HG03575 (cell line): Measurements from ENCODE around the gene LGR6.

Experiments
- ATAC-seq: cut with Tn5 transposase; IDR thresholded peaks from one replicate; pipeline ENCODE4 v1.9.1; 2021; ENCODE audit not compliant: unreplicated experiment, insufficient number of reproducible peaks, low FRiP score; ENCODE audit errors: extremely low read depth

Gene LGR6

DNA sequence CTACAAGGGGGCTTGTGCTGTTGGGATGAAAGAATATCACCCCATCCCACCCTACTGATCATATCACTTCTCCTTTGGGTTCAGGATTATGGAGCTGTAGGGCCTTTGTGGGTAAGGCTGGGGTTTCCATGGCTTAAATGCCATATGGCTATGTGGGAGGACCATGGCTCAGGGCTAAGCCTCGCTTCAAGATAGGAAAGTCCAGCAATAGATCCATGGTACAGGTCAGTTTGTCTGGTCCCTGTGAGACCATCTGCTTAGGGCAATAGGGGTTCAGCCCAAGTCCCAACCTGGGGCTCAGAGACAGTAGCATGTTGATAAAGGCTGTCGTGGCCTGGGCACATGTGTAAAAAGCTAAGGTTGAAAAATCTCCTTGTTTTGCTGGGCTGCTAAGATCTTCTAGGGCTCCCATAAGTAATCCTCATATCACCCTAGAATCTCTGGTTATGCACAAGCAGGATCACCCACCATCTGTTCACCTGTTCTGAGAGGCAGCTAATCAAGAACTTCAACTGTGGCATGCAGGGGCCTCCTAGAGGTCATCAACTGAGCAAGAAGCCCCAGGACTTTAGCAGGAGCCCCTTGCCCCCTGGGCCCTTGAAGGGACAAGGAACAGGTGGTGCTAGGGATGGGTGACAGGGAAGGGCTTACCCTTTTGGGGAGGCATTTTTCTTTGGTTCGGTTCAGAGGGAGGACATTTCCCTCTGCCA lies 81.6 kb downstream of the LGR6 start:
- ATAC-seq = no peak

DNA sequence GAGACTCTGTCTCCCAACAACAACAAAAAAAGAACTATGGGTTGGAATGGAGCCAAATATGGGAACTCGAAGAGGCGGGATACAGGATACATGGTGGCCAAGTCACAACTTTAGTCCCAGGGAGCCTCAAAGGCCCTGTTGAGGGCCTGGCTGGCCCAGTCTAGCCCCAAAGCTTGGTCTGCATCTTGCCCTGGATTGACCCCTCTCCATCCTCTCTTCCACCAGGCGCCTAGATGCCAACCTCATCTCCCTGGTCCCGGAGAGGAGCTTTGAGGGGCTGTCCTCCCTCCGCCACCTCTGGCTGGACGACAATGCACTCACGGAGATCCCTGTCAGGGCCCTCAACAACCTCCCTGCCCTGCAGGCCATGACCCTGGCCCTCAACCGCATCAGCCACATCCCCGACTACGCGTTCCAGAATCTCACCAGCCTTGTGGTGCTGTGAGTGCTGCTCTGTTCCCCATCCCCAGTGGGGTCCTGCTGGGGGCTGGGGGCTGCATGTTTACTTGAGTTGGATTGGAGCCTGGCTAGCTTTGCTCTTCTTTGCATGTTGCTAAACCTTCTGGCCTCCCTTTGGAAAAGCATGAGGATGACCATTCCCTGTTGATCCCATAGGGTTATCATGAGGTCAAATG lies 82.6 kb downstream of the LGR6 start:
- ATAC-seq = no peak

DNA sequence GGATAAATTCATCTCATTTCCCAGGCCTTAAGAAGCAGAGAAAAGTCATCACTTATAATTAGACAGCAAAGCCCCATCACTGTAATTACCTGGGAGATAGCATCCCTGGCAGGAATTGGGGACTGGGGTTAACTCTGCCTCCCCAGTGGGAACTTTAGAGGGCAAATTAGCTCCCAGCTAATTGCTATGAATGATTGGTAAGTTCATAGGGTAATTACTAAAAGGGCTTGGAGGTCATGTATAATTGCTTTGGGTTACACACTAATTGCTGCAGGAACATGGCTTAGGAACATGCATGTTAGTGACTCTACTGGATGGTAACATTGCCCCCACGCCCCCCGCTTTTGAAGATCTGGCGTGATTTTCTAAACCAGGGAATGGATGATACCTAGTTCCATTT lies 83.3 kb downstream of the LGR6 start:
- no peak for ATAC-seq

DNA sequence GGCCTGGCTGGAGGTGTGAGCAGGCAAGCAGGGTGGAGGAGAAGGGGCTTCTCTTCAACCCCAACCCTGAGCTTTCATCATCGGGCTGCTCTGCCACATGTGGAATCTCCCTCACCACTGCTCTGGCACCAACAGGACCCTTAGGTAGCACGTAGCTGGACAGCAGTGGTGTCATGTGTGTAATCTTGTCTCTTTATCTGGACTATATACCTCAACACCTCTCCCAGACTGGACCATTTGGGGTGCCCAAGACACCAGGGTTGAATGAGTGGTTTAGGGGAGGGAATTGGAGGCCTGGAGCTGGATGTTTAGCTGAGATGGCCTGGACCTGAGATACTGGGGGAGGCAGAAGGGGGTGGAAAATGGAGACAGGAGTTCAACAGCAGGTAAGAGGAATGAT lies 85.2 kb downstream of the LGR6 start:
- no peak for ATAC-seq

DNA sequence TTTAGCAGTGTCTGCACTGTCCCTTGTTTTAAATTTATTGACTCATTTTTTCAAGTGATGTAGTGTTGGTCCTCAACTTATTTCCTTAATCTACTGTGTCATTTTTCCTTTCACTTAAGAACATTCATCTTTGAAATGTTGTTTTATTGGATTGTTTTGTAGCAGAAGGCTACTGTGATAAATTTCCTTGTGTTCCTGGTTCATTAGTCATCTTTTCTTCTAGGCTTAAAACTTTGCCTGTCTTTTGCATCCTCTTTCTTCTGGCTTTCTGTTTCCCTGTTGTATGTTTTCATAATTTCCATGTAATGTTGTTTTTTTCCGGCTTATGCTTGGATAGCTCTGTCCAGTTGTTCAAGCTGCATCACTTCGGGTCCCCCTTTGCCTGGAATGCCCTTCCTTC lies 86.2 kb downstream of the LGR6 start:
- ATAC-seq = no peak

DNA sequence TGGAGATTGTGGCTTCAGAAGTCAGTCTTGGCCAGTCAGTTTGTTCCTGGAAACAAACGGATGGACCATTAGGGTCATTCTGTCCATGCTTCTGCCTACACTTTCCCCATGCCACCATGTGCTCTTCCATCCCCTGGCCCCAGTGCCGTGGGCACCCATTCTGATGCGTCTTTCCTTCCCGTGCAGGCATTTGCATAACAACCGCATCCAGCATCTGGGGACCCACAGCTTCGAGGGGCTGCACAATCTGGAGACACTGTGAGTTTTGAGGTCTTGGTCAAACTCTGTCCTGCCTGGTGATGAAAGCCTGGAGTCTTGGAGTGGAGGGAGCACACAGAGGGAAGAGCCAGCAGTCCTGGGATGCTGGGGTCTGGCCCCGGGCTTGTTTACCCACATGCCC lies 87.0 kb downstream of the LGR6 start:
- ATAC-seq = no peak

DNA sequence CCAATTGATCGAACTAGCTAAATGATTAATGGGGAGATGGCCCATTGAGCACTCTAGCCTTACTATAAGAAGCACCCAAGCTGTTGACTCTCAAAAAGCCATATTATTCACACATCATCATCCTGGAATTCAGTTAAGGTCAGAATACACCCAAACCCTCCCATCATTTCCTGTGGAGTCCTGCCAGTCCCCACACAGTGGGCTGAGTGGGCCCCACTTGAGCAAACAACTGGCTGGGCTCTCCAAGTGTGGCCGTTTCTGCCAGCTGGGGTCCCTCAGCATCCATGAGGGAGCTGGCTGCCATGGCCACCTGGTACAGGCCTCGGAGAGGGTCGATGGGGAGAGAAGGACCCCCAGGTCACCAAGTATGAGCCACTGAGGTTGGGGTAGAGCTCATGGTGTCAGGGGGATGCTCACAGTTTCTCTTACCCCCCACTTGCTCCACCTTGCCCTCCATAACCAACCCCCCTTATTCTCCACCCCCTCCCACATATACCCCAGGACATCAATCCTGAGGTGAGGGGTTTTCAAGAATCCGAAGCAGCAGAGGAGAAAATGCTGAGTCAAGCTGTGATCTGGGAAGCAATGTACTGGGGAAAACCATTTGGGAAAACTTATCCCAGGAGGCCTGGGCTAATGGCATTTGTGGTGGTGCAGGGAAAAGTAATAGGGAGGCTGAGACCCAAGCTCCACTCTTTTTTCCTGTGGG lies 87.9 kb downstream of the LGR6 start:
- no peak for ATAC-seq

DNA sequence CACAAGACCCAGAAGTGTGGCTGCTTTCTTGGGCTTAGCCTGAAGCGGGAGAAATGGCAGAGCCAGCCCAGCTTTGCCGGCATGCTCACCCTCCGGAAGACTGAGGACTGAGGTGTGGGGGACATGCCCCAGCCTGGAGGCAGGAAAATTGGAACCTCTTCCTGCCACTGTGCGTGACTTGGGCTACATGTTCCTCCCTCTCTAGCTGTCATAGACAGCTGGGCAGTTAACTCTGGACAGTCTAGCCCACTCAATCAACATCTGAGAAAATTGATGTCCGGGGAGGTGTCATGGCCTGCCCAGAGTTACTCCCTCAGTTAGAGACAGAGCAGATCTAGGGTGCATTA lies 88.4 kb downstream of the LGR6 start:
- ATAC-seq = no peak

DNA sequence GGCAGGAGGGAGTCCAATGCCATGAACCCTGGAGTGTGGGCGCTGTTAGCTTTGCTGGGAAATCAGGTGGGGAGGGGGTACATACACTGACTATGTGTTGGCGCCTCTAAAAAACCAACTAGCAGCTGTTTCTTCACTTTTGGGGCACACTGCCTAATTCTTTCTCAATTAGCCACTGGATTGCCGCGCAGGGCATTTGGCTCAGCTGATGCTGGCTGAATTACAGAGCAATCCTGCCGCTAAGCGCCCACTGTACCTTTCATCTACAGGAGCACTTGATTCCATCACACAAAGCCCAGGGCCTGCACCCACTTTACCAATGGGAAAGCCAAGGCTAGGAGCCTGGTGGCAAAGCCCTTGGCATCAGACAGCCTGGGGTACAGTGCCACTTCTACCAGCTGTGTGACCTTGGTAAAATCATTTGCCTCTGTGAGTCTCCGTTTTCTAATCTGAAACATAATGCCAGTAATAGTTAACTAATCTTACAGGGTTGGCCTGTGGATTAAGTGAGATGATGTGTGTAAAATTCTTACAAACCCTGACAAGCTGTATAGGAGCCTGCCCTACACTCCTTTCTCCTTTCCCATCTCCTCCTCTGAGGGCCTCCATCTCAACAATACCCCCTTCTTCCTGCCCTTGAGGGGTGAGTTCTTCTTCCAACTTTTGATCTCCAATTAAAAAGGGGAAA lies 89.1 kb downstream of the LGR6 start:
- no peak for ATAC-seq

DNA sequence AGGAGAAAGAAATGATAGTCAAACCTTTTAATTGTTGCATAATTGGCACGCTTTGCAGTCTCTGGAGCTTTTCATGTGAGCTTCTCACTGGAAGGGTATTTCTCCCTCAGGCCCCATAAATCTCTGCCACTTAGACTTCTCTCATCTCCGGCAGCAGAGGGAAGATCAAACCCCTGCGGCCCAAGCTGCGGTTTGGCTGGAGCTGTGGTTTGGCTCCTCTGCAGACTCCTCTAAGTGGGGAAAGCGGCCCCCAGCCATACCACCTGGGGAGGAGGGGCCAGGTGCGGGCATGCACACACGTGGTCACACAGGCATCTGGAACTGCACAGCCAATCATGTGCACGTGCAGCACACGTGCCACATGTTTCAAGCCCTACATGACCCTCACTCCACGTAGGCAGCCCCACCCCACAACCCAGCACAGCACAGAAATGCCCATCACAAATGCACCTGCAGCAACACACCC lies 89.8 kb downstream of the LGR6 start:
- ATAC-seq = no peak

DNA sequence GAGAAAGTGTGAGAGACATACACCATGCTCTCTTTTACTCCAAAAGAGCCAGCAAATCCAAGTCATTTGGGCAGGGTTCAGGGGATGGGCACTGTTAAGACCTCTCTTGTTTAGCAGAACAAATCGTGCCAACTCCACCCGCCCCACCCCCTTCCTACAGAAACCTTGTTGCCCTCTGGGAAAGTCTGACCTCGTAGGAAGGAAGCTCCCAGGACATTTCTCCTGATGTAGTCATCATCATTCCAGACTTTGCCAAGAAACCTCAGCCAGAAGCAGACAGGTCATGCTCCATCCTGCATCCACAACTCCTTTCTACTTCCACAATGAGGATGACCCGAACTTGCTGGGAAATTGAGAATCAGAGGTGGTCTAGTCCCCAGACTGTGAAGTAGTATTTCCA lies 90.4 kb downstream of the LGR6 start:
- no peak for ATAC-seq

DNA sequence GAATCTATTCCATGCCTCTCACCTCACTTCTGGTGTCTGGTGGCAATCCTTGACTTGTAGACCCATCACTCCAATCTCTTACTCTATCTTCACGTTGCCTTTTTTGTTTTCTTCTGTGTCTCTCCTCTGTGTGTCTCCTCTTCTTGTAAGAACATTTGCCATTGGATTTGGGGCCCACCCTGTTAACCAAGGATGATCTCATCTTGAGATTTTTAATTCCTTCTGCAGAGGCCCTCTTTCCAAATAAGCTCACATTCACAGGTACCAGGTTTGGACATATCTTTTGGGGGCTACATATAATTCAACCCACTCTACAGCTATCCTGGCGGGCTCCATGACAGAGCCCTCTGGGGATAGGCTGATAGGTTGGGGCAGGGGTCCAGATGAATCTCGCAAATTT lies 92.3 kb downstream of the LGR6 start:
- ATAC-seq = no peak

DNA sequence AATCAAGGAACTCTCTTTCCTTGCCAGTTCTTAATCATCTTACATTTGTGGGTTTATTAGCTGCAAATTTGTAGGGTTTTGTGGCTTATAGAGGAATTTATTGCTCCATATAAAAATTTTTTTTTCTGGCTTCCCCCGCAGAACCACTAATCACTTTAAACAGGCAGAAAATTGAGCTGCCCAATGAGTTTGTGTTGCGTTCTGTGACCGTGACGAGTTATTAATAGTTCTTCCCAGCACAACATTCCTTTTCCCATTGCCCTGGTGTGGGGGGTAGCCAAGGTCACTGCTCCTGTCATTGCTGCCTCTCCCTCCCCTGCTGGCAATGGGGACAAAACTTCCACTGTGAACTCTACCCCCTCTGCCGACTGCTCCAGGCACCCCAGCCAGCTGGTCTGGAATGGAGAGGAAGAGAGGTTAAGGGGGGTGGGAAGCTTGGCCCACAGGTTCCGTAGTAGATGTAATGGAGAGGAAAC lies 93.1 kb downstream of the LGR6 start:
- no peak for ATAC-seq

DNA sequence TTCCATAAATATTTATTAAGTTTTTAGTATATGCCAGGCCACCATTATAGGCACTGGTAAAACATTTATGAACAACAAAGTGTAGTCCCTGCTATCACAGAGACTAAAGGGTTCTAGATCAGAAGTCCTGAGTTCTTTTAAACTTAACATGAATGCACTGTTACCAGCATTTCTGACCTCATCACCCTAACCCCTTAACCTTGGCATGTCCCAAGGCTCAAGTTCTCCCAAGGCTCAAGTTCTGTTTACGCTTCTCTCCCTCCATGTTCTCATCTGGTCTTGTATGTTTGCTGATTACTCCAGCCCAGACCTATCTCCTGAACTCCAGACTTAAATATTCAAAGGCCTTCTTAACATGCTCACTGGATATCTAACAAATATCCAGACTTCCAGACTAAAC lies 93.6 kb downstream of the LGR6 start:
- ATAC-seq = no peak

DNA sequence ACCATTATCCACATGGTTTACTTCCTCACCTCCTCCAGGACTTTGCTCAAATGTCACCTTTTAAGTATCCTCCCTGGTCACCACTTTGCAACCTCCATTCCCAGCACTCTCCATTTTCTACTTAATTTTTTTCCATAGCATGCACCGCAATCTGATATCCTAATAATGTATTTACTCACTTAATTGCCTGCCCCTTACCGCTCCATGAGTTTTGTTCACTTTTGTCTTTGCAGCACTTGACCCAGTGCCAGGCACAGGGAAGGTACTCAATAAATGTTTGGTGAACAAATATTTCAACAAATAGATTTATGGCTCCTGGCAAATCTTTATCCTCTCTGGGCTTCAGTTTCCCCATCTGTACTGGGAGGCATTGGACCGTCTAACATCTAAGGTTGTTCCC lies 94.6 kb downstream of the LGR6 start:
- ATAC-seq = no peak

DNA sequence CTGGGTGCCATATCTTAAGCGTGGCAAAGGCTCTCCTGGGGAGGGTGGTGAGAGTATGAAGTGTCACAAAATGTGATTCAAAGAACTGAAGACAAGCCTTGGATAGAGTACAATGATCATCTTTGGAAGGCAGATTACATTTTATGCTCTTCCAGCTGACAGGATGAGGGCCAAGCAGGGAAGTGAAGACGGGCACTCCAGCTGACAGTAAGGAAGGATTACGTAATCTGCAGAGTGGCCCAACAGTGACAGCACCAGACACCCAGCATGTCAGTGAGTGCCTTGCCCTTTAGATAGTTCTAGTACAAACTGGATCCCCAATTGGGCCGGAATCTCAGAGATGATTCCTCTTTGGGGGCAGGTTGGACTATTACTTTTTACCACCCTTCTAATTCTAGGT lies 95.4 kb downstream of the LGR6 start:
- ATAC-seq = no peak

DNA sequence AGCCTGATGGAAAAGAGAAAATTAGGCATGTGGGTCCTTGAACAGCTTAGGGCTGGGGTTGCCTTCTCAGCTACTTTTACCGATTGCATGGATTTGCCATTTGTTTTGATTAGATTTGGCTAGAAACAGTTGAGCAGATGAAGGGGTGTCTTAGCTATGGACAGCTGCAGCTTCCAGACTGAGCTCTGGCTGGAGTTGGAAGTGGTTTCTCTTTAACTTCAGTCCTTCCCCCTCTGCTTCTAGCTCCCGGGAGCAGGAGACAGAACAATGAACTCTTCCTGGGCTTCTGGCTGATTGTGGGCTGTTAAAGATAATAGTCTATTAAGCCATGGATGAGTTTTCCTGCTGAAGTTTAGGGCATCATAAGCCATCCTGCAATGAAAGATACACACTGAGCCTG lies 97.4 kb downstream of the LGR6 start:
- no peak for ATAC-seq

DNA sequence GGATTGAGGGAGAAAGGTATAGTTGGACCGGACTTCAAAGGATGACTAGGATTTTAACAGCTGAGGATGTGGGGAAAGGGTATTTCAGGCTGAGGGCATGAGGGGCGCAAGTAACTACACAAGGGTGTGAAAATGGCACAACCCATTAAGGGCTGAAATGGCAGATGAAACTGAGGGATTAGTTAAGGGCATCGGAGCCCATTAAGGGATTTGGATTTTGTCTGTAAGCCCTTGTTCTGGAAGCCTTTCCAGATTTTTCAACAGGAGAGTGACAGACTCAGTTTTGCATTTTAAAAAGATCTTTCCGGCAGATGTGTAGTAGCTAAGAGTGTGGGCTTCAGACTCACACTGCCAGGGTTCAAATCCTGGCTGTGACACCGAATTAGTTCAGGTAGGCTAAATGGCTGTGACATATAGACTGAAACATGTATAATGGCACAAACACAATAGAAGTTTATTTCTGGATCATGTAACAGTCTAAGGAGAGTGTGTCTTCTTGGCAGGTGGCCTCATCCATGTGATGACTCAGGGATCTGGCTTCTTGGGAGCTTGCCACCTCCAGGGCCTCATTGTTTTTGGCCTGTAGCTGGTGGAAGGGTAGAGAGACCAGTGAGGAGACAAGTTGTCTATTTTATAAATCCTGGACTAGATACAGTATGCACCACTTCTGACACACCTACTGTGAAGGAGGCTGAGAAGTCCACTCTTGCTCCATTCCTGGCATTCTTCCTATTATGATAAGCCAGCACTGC lies 98.5 kb downstream of the LGR6 start:
- ATAC-seq = no peak

DNA sequence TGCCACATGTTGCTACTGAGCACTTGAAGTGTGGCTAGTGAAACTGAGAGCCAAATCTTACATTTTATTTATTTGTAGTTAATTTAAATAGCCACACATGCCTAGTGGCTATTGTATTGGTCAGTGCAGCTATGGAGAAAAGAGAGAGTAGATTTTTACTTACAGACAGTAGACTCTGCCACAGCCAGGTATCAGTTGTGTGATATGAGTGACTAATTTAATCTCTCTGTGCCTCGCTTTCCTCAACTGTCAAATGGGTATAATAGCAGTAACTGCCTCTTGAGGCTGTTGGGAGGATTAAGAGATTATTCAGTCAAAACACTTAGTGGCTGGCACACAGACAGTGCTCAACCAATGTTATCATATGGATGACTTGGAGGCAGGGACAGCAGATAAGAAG lies 99.2 kb downstream of the LGR6 start:
- ATAC-seq = no peak
